Measurements from ENCODE around the gene CDK11A.
"Not testable (repeated sequence)": the region's sequence is repeated elsewhere in the genome, so short reads cannot be mapped to it uniquely, and the experiment has no call there.

The CDK11A gene

GRCh38 chr1:1662392-1662791 lies 61.8 kb downstream of the CDK11A start:
- not testable (repeated sequence) for DNase-seq (ENCODE audit: low spot score)

- peak; percentile 93 for DNase-seq (ENCODE audit: low spot score)
Observed at GRCh38 chr1:1658583-1659549, 65.3 kb downstream of the CDK11A start, which contains the start of gene CDK11B. Gene CDK11B (minus strand): TSS chr1:1659004. CDS start chr1:1657485, 1,519 bp downstream.
